ENCODE measurements around the gene XRRA1.

GRCh38 chr11:74948546-74948897 lies 369 bp downstream of the XRRA1 start:
- TF ChIP-seq POLR2A (IDR thresholded peaks at IDR 0.05) (no peak), CTCF (IDR thresholded peaks at IDR 0.05) (no peak)

Measured in uterus (tissue), 2 donors.